HG03139 (cell line): ENCODE results near the gene BRD1.

Experiments used
- ATAC-seq: cut with Tn5 transposase; IDR thresholded peaks from one replicate; pipeline ENCODE4 v1.9.1; 2021; ENCODE audit not compliant: unreplicated experiment

The BRD1 gene

GRCh38 chr22:49754696-49755630 lies 72.7 kb downstream of the BRD1 start:
- no peak for ATAC-seq

- ATAC-seq = no peak
Measured at GRCh38 chr22:49753961-49754695, 73.5 kb downstream of the BRD1 start.

DNA sequence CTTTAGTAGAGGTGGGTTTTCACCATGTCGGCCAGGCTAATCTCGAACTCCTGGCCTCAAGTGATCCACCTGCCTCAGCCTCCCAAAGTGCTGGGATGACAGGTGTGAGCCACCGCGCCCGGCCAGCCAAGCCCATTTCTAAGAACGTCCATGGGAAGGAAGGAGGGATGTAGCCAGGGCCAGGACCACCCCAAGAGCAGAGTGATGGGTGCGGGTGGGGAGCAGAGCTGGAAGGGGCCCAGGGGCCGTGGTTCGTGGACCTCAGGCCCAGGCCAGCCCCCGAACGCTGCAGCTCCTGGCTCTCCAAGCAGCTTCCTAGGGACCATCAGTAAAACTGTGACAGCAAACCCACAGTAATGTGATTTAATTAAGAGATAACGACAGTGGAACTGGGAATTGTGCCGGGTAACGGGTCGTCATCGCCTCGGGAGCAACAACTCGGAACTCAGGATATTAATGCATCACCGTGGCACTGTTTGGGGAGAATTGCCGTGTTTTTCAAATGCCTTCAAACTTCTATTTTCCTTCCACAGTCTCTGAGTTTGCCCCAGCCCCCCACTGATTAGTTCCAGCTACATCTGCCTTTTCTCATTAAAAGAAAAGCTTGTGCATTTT lies 74.3 kb downstream of the BRD1 start:
- ATAC-seq = no peak

- ATAC-seq = no peak
Measured at GRCh38 chr22:49752598-49753091, 75.0 kb downstream of the BRD1 start.

- no peak for ATAC-seq
Measured at GRCh38 chr22:49751966-49752597, 75.6 kb downstream of the BRD1 start.

GRCh38 chr22:49751318-49751965 lies 76.2 kb downstream of the BRD1 start:
- no peak for ATAC-seq

DNA sequence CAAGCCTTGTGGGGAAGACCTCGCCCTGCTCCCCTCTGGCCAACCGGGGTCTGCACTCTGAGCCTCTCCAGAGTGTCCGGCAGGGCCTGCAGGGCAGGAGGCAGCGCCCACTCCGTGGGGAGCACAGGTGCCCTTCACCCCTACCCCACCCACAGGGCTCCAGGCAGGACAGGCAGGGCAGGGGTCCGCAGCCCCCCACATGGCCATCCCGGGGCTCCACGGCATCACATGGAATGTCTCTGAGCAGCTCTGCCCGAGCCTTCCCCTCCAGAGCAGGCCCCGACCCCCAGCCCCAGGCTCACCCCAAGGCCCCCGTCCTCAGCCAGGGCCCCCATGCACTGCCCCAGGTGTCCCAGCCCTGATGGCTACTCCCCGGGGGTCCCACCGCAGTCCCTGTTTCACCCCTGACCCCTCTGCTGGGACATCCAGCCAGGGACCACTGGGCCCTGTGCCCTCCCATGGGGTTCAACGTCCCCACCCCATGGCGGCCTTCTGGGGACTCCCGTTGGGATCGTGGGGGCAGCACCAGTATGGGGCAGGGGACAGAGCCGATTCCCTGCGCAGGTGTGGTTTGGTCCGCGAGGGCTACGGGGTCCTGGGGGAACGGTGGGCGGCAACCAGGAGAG lies 77.7 kb downstream of the BRD1 start:
- no peak for ATAC-seq

GRCh38 chr22:49749227-49749626 lies 78.4 kb downstream of the BRD1 start:
- ATAC-seq = no peak

DNA sequence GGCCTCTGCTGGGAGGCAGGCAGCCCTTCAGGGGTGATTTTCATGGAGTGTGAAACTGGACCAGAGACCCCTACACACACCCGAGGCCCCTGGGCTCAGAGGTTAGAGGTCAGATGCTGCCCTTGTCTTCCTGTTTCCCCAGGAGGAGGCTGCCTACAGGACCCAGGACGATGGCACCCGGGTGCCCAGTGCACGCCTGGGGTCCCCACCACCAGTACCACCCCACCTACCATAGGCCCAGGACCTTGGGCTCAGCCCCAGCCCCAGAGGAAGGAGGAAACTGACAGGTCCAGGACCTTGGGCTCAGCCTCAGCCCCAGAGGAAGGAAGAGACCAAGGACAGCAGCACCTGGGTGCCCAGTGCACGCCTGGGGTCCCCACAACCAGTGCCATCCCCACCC lies 79.2 kb downstream of the BRD1 start:
- no peak for ATAC-seq

GRCh38 chr22:49747716-49748115 lies 80.0 kb downstream of the BRD1 start:
- no peak for ATAC-seq

- ATAC-seq = no peak
Measured at GRCh38 chr22:49747130-49747529, 80.5 kb downstream of the BRD1 start.

GRCh38 chr22:49746065-49746464 lies 81.6 kb downstream of the BRD1 start:
- ATAC-seq = no peak

DNA sequence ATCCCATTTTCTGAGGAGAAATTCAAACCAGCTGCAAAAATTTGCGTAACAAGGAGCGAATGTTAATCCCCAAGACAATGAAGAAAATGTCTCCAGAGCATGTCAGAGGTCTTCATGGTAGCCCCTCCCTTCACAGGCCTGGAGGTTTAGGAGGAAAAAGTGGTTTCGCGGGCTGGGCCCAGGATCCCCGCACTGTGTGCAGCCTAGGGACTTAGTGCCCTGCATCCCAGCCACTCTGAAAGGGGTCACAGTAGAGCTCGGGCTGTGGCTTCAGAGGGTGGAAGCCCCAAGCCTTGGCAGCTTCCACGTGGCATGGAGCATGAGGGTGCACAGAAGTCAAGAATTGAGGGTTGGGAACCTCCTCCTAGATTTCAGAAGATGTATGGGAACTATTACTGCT lies 87.4 kb downstream of the BRD1 start:
- ATAC-seq = no peak

DNA sequence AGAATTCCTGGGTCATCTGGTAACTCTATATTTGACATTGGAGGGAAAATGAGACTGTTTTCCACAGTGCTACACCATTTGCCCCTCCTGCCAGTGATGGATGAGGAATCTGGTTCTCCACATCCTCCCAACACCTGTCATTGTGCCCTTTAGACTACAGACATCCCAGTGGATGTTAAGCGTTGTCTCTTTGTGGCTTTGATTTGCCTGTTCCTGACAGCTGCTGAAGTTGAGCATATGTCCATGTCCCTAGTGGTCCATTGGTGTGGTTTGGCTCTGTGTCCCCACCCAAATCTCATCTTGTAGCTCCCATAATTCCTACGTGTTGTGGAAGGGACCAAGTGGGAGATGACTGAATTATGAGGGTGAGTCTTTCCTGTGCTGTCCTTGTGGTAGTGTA lies 88.5 kb downstream of the BRD1 start:
- no peak for ATAC-seq

DNA sequence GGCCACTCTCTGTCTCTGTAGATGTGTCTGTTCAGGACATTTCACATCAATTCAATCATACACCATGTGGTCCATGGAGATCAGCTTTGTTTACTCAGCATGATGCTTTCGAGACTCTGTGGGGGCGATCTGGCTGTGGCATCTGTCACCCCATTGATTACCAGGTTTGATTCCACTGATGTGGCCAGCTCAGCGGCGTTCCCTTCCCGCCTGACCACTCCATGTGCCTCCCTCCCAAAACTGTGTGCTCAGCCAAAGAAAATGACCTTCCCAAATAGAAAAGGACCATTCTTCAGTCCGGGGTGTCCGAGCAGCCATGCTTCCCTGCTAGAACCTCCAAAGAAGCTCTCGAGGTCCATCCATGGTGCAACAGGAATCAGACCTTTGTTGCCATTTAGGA lies 89.1 kb downstream of the BRD1 start:
- ATAC-seq = no peak

GRCh38 chr22:49738006-49738405 lies 89.7 kb downstream of the BRD1 start:
- ATAC-seq = no peak

GRCh38 chr22:49737101-49737551 lies 90.5 kb downstream of the BRD1 start:
- no peak for ATAC-seq

DNA sequence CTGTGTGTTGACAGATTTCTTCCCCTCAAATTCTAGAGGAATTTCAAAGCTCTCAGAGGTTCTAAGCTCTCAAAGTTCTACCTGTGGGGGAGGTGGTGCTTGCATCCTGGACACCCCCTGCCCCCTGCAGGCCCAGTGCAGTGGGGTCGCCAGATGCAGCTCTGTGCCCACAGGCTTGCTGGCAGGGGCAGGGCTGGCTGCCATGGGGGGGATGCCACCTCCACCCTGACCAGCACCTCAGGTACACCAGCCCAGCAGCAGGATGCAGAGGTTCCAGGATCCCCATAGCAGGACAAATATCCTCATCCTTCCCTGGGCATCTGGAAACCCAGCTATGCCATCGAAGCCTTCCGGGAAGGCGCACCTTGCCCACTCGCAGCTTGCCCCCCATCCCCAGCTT lies 91.1 kb downstream of the BRD1 start:
- no peak for ATAC-seq

DNA sequence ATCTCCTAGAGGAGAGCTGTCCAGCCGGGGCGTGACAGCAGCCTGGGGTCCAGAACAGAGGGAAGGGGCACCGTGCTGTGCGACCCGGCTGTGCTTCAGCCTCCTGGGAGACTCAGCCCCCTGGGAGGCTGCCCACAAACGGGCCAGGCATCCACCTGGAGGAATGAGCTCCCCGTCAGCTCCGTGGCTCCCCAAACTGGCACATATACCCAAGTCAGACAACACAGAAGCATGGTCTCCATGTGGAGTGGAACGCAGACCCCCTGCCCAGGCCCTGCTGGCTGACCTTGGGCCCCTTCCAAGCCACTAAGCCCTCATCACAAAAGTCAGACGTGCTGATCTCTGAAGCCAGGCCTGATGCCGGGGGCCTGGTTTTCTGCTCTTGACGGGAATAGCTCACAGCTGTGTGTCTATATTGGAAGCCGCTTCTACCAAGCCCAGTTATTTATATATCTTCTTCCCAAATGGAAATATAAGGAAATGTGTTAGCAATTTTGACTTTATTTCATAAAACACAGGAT lies 91.7 kb downstream of the BRD1 start:
- no peak for ATAC-seq

DNA sequence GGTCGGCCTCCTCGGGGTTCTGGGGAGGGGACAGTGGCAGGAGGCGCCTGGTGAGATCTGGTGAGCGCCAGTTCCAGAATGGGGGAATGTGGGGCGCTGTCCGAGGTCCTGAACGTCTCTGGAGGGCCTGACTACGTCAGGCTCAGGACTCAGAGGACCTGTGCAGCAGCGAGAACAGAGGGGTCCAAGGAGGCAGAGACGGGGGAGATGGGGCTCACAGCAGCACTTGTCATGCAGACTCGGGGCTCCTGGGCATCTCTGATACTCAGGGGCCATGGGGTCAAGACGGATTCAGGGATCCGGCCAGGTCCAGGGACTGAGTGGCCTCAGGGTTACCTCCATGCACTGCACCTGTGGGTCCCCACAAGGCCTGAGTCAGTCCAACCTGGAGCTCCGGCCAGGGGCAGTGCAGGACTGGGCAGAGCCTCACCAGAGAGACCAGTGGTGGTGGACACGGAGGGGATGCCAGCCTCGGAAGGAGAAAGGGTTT lies 92.2 kb downstream of the BRD1 start:
- no peak for ATAC-seq
